HL-60 (cell line): ENCODE results near the gene NUDT8.

Experiments used
- DNase-seq, 2 experiments: peaks; one replicate each; pipeline ENCODE4 v3.0.0-alpha.2; 2010 to 2020; ENCODE audit warnings: low read depth in 1 of 2, low spot score in 1 of 2
- H3K27ac ChIP-seq: fragments of 250-450 bp; sonication (Bioruptor Pico); replicated peaks from 2 replicates; pipeline ENCODE4 v1.5.1; 2020; ENCODE audit warnings: mild to moderate bottlenecking, moderate library complexity
- H3K27me3 ChIP-seq: fragments of 250-450 bp; sonication (Bioruptor Pico); 2 replicates; pipeline ENCODE4 v1.5.1; 2021; ENCODE audit warnings: mild to moderate bottlenecking, moderate library complexity; ENCODE audit not compliant: insufficient read depth, poor library complexity, severe bottlenecking
- H3K4me3 ChIP-seq: replicated peaks from 2 replicates; pipeline ENCODE4 v1.5.1; 2011; ENCODE audit warnings: mild to moderate bottlenecking, control low read depth, low read length; ENCODE audit not compliant: insufficient read depth
- CTCF ChIP-seq: IDR thresholded peaks from one replicate; pipeline ENCODE4 v1.5.1; 2011; ENCODE audit warnings: low read length, control low read depth, inconsistent platforms; ENCODE audit not compliant: insufficient read depth
- GABPA ChIP-seq: IDR thresholded peaks from 2 replicates; pipeline ENCODE4 v1.6.1; 2012; ENCODE audit warnings: low read depth
- POLR2AphosphoS5 ChIP-seq: IDR thresholded peaks from 2 replicates; pipeline ENCODE4 v1.6.1; 2012; ENCODE audit warnings: low read depth
- REST ChIP-seq: IDR thresholded peaks from 2 replicates; pipeline ENCODE4 v1.6.1; 2012; ENCODE audit warnings: low read depth; ENCODE audit not compliant: insufficient replicate concordance
- SPI1 ChIP-seq: IDR thresholded peaks from 2 replicates; pipeline ENCODE4 v1.6.1; 2012; ENCODE audit warnings: low read depth, mild to moderate bottlenecking, borderline replicate concordance

Gene NUDT8

GRCh38 chr11:67670316-67671210, 40.8 kb upstream of the NUDT8 start:
- no peak for TF ChIP-seq GABPA
- Histone ChIP-seq H3K27ac (no peak overlapping the region), H3K27me3 (no peaks in the 10 kb centered on the region), H3K4me3 (no peak overlapping the region)
- DNase-seq: no peak

- DNase-seq: no peak
- H3K4me3 ChIP-seq: no peak overlapping the region
- no peaks in the 10 kb centered on the region for H3K27me3 ChIP-seq
- no peak overlapping the region for H3K27ac ChIP-seq
- TF ChIP-seq GABPA: no peak
- TF ChIP-seq CTCF: no peak
Observed at GRCh38 chr11:67668192-67668551, 38.4 kb upstream of the NUDT8 start.

- H3K4me3 ChIP-seq: no peak overlapping the region
- no peak overlapping the region for H3K27ac ChIP-seq
- DNase-seq: no peak
- TF ChIP-seq POLR2AphosphoS5 (no peak), SPI1 (no peak), REST (no peak), GABPA (no peak), CTCF (no peak)
- H3K27me3 ChIP-seq: no peaks in the 10 kb centered on the region
Observed at GRCh38 chr11:67667490-67668191, 37.9 kb upstream of the NUDT8 start.

GRCh38 chr11:67666676-67667489, 37.1 kb upstream of the NUDT8 start:
- no peak overlapping the region for H3K4me3 ChIP-seq
- TF ChIP-seq CTCF (no peak), SPI1 (no peak), GABPA (no peak), REST (no peak), POLR2AphosphoS5 (no peak)
- no peaks in the 10 kb centered on the region for H3K27me3 ChIP-seq
- H3K27ac ChIP-seq: no peak overlapping the region
- DNase-seq: no peak
